ENCODE results near the gene LBR.

- peak in 2 of 6 experiments; percentile 8 to 24 for TF ChIP-seq CTCF (IDR thresholded peaks at IDR 0.05)
- no peak for TF ChIP-seq POLR2A (IDR thresholded peaks at IDR 0.05)
These were observed 10.0 kb upstream of the LBR start for GRCh38 chr1:225437710-225438437.

Data from adrenal gland (tissue), 5 donors.